H54 (cell line): ENCODE data around the gene CROCC2.

ENCODE experiments used
- DNase-seq: peaks from one replicate; pipeline ENCODE4 v3.0.0; 2011; ENCODE audit warnings: low spot score, mixed read lengths; ENCODE audit not compliant: insufficient read length
- FAIRE-seq: peaks from 3 replicates; lab custom pipeline; 2011; peaks lifted over from hg19 to GRCh38; lab: Jason Lieb, UNC
- POLR2A ChIP-seq: IDR thresholded peaks from 2 replicates; pipeline ENCODE4 v1.6.1; 2011; ENCODE audit warnings: low read depth, mild to moderate bottlenecking, low read length

CROCC2 gene

DNA sequence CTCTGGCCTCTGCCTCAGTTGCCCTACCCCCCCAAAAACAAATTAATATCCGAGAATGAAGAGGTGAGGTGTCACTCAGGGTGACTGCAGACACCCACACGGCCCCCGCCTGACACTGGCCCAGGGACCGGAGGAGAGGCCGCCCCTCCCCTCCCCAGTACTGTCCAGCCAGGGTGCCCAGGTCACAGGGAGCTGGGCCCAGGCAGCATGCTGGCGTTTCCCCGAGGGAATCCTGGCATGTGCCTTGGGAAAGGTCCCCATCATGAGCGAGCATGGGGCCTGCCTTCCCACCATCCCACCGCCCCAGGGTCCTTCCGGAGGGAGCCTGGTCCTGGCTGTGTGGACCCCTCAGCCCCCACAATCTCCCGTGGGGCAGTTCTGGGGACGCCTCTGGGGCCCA lies 13.2 kb upstream of the CROCC2 start:
- FAIRE-seq (no peak), DNase-seq (no peak)
- no peak for TF ChIP-seq POLR2A

DNA sequence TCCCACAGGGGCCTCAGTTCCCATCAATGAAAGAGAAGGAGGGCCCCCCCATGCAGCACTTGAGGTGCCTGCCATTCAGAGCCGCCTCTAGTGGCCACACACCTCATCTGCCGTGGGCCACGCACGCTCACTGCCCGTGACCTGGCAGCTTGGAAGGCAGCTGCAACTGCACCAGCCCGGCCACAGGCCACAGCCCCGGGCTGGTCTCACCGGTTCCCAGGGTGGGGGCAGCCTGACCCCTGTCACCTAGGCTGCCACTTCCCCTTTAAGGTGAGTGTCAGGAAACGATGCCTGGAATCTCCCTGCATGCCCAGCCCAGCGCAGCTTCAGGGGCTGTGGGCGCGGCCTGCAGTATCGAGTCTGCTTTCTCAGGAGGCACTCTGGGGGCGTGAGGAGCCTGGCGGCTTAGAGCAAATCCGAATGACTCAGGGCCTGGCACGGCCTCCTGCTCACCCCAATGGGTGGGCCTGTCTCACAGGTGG lies 12.7 kb upstream of the CROCC2 start:
- FAIRE-seq (no peak), DNase-seq (peak; percentile 45)
- no peak for TF ChIP-seq POLR2A

DNA sequence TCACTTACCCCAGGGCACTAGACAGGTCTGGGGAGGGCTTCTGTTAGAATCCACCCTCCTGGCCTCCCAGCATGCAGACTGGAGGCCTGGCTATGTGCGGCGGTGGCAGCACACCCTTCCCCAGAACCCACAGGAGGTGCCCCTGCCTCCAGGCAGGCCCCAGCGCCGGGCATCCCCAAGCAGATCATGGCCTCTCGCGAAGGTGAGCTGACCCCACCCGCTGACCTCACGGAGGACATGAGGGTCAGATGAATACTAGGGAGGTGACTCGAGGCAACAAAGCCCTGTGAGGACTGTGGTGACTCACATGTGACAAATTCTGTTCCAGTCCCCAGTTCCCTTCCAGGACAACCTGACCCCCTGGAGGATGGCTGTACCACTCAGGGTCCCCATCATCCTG lies 12.1 kb upstream of the CROCC2 start:
- FAIRE-seq (no peak), DNase-seq (no peak)
- TF ChIP-seq POLR2A = no peak

DNA sequence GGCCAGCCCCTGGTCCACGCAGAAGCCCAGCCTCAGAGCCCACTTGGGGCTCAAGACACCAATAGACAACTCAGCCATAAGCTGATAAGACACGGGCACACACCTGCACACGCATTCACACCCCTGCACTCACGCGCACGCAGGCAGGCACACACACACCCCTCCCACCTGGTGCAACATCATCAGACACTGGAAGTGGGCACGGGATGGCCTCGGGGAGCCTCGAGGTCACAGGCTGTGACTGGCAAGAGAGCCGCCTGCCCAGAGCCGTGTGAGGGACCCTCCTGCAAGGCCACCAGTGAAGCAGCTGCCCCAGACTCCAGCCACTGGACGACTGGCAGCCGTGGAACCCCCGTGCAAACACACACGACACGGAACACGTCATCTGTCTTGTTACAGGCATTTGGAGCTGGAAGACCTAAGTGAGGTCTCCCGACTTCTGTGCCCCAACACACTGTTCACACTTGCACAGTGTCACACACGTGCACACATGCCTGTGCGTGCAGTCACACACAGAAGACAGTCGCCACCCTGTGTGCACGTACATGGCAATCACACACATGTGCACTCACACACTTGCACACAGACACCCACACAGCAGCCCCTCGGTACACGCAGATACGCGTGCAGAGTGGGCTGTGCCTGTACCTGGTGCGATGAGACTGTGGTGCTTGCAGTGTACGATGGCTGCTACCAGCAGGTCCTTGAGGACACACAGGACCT lies 11.1 kb upstream of the CROCC2 start:
- DNase-seq (no peak), FAIRE-seq (no peak)
- TF ChIP-seq POLR2A = no peak

DNA sequence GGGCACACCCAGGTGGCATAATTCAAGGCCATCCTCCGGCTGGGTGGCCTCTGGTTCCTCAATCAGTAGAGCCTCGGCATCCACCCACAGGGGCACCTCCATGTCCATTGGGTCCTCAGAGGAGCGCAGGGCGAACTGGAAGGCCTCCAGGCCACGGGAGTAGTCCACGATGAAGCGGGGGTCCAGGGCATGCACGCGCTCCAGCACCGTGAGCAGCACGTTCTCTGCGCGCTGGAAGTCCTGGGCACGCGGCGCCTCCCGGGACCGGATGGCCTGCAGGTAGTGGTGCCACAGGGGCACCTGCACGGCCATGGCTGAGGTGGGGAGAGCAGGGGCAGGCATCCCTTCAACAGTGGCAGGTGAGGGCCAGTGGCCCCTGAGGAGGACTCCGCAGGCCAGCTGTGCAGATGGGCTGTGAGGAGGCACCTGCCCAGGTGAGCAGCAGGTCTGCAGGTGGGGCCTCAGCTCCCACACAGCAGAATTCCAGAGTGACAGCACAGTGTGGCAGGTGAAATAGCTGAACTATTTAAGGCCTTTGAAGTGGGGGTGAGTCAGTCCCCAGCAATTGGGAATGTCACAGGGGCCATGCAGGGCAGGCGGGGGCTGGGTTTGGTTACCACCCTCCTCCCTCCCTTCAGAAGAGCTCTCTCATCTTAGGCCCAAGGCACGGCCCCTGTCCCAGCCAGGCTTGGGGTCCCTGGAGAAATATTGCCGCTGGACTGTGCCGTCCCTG lies 10.3 kb upstream of the CROCC2 start, which contains the start of gene MAB21L4:
Gene MAB21L4, minus strand, starts transcription at position 501 of the 733 bp plus-strand sequence. Its CDS starts 159 bp downstream, at position 342.
- no peak for DNase-seq
- no peak for FAIRE-seq
- no peak for TF ChIP-seq POLR2A

DNA sequence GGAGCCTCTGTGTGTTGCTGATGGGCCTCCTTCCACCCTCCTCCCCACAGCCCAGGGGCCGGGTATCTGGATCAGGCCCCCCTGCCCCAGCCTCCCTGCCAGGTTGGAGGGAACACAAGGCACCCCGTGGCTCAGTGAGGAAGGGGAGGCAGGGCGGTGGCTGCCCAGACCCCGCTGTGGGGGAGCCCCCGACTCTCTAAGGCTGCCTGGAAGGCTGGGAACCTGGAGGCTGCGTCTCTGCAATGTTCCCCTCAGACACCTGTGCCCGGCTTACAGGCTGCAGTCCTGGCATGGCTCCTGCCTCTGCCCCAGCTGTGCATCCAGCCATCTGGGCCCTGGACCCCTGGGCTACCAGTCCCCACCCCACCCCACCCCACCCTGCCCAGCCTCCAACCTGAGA lies 9.7 kb upstream of the CROCC2 start:
- FAIRE-seq = no peak
- no peak for TF ChIP-seq POLR2A
- no peak for DNase-seq

DNA sequence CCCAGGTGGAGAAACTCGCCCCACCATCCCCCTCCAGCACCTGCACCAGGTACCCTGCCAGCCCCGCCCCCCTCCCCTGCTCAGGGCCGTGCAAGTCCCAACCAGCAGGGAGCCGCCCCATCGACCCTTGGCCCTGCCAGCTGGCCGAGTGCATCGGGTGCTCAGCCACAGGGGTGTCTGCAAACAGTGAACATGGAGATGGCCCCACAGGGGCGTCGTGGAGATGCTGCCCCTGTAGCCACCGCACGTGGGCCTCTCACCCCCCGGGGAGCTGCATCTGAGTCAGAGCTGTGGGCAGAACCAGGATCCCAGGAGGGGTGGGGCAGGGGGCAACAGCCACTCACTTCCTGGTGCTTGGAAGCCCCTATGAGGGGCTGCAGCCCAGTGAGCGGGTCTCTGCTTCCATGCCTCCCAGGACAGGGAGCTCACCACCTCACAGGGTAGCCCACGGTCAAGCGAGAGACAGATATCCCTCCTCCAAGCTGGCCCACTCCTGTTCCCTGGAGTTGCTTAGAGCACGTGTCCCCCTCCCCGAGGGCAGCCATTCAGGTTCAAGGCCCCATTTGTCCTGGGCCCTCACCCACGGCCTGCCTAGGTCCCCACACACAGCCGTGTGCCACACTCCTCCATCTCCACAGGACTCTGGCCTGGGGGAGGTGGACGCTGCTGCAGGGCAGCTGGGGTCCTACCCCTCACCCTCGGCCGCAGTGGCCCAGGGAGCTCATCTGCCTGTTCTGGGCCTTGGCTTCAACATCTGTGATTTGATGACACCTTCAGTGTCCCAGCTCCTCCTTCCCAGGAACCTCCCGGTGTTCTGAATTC lies 9.1 kb upstream of the CROCC2 start:
- FAIRE-seq = no peak
- TF ChIP-seq POLR2A = no peak
- no peak for DNase-seq

DNA sequence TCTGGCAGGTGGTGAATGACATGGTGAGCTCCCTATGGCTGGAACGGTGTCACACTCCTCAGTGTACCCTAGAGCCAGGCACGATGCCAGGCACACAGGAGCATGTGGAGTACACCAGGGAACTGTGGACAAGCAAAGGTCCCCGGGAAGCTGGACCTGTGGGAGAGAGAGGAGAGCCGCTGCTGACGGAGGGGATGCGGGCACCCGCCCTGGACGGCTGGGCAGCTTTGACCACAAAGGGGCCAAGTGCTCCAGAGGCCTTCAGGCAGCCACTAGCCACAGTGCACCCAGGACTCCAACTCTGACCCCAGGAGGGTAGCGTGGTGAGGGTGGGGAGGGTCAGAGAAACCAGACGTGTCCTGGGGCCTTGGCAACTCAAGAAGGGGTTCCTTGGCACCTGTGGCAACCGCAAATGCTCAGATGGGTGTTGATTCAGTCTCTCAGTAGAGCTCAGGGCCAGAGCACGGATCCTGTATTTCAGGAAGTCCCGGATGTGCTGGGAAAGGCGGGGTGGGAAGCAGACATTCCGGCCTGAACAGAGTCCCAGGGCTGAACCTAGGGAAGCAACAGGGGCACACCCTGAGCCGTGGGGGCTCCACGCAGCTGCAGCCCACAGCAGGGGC lies 7.9 kb upstream of the CROCC2 start:
- TF ChIP-seq POLR2A = no peak
- DNase-seq (no peak), FAIRE-seq (no peak)

DNA sequence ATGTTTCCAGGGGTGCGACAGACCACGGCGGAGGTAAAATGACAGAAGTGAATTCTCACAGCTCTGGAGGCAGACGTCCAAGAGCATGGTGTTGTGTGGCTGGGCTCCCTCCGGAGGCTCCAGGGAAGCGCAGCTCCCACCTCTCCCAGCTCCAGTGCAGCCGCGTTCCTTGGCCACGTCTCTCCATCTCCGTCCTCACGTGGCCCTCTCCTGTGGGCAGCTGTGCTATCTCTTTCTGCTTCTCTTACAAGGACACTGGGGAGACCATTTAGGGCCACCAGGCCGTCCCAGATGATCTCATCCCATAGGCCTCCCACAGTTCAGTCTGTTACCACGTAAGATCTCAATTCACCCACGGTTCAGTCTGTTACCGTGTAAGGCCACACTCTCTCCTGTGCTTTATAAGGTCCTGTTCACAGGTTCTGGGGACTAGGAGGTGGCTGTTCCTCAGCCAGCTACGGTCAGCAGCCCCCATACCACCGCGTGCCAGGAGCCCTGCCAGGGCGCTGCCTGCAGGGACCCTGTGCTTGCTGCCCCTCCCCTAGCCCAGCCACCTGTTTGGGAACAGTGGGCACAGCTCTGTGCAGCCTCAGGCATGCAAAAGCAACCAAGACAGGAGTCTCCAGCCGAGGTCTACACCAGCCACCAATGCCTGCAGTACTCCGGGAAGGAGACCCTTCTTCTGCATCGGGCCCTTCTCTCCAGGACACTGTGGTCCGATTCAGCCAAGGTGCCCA lies 7.2 kb upstream of the CROCC2 start:
- FAIRE-seq (no peak), DNase-seq (no peak)
- no peak for TF ChIP-seq POLR2A

DNA sequence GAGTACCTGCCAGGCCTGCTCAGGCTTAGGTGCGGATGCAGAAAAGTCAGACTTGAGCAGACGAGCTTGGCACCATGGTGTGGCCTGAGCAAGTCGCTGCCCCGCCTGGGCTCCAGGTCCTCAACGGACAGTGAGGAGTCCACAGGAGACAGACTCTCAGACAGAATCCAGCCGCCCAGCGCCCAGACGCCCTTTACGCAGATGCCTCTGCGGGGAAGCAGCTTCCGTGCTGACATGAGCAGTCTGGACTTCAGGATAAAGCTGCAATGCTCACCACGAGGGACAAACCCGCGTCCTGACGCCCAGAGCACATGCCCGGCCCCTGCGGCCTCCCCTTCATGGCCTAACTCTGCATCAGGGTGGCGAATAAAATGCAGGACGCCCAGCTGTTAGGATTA lies 6.7 kb upstream of the CROCC2 start:
- TF ChIP-seq POLR2A = no peak
- FAIRE-seq (no peak), DNase-seq (no peak)

DNA sequence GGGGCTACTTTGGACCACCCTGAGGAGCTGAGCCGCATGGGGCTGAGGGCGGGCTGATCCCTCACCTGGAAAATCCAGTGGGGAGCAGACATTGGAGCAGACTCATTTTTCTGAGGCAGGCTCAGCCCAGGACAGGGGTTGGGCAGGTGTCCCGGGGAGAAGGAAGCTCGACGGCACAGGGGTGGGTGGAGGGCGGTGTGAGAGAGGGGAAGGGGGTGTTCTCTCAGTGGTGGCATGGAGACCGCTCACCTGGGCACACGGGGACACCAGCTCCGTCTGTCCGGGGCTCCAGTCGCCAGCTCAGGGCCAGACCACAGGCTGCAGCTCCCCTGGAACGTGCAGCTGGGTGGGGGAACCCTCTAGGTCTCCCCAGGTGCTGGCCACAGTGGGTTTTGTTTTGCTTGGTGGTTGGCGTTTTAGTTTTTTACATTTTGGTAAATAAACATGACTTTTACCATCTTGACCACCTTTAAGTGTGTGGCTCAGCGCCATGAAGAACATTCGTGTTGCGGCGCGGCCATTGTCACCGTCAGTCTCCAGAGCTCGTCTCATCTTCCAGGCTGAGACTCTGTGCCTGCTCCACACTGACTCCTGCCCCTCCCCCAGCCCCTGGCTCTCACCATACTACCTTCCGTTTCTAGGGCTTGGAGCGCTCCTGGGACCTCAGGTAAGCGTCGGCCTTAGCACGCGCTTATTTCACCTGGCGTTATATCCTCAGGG lies 5.8 kb upstream of the CROCC2 start:
- FAIRE-seq (no peak), DNase-seq (no peak)
- TF ChIP-seq POLR2A = no peak

DNA sequence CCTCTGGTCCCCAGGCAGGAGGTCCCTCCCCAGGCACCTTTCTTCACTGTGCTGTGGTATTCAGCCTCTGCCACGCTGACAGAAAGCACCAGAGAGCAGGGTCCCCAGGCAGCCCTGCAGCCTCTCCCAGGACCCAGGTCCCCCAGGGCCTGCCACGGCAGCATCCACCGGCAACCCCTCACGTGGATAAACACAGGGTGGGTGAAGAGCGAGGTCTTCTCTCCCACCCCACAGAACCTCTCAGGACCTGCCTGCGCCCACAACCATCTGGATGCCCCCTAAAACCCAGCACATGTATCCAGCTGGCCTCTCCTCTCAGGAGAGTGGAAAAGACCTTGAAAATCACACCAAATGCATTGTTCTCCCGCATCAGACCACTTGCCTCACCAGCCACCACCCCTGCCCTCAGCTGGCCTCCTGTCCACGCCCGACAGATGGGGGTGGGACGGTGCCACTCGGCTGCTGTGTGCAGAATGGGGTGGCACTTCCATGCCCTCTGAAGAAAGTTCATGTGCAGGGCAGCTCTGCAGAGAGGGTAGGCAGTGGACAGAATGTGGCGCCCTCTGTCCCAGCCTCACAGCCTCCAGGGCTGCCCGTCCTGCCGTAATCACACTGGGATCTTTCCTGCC lies 4.0 kb upstream of the CROCC2 start:
- no peak for FAIRE-seq
- TF ChIP-seq POLR2A = no peak
- no peak for DNase-seq
